HG03060 (cell line): ENCODE measurements around the gene OPN1LW.
"Not testable (repeated sequence)": the region's sequence is repeated elsewhere in the genome, so short reads cannot be mapped to it uniquely, and the experiment has no call there.

Experiments
- ATAC-seq: cut with Tn5 transposase; IDR thresholded peaks from one replicate; pipeline ENCODE4 v1.9.1; 2021; ENCODE audit warnings: low read depth, moderate number of reproducible peaks; ENCODE audit not compliant: unreplicated experiment

OPN1LW gene

GRCh38 chrX:154132366-154132765 is 11.7 kb upstream of the OPN1LW start:
- ATAC-seq = no peak

- ATAC-seq = no peak
These were observed 8.4 kb upstream of the OPN1LW start for GRCh38 chrX:154135458-154136229.

DNA sequence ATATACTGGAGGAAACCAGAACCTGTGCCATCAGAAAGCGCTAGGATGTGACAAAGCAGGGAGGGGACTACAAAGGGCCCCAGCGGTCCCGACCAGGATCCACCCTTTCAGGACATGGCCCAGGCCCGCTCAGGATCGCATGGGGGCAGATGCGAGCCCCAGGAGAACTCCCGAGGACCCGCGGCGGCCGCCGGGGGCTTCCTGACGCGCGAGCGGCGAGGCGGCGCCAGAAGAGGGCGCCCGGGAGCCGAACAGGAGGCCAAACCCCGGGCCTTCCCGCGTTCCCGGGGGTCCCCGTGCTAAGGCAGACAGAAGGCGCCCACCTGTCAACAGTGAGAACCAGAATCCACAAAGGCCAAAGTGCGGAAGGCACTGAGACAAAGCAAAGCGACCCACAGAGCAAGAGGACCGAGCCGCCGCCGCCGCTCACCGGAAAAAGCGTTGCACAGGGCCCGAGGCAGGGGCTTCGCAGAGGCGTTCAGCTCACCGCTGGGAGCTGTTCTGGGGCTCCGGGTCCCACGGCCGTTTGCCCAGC is 7.3 kb upstream of the OPN1LW start:
- ATAC-seq = no peak

- no peak for ATAC-seq
These were observed 5.2 kb upstream of the OPN1LW start for GRCh38 chrX:154138857-154139256.

GRCh38 chrX:154140206-154140605 is 3.8 kb upstream of the OPN1LW start:
- no peak for ATAC-seq

GRCh38 chrX:154140742-154141141 is 3.3 kb upstream of the OPN1LW start:
- ATAC-seq = no peak

DNA sequence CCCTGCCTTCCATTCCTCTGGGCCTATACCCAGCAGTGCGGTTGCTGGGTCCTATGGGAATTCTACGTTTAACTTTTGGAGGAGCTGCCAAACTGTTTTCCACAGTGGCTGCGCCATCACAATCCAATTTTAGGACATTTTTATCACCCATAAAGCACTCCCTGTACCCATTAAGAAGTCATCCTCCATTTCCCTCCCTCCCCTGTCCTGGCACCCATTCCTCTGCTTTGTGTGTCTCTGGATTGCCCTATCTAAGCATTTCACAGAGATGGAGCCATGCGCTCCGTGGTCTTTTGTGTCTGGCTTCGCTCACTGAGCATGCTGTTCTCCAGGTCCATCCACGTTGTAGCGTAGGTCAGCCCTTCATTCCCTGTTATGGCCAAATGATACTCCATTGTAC is 1.7 kb upstream of the OPN1LW start:
- ATAC-seq = no peak

GRCh38 chrX:154142950-154143745 is 895 bp upstream of the OPN1LW start:
- ATAC-seq = no peak

- not testable (repeated sequence) for ATAC-seq
These were observed 7.0 kb downstream of the OPN1LW start for GRCh38 chrX:154151030-154151429.

GRCh38 chrX:154156221-154156620 is 12.2 kb downstream of the OPN1LW start:
- ATAC-seq = not testable (repeated sequence)

- ATAC-seq = not testable (repeated sequence)
These were observed 13.2 kb downstream of the OPN1LW start for GRCh38 chrX:154157207-154157606.

DNA sequence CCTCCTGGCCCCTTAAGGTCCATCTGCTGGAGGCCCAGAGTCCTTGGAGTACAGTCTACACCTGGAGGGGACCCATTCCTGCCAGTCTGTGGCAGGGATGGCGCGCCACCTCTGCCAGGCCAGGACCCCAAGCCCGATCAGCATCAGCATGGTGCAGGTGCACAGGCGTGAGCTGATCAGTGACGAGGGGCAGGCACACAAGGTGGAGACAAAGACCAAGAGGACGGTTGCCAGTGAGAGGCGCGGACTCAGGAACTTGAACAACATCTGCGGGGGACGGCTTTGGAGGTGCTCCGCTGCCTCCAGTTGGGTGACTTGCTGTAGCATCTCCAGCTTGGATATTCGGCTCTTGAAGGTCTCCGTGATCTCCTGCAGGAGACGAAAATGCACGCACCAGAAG is 15.3 kb downstream of the OPN1LW start:
- ATAC-seq = not testable (repeated sequence)

DNA sequence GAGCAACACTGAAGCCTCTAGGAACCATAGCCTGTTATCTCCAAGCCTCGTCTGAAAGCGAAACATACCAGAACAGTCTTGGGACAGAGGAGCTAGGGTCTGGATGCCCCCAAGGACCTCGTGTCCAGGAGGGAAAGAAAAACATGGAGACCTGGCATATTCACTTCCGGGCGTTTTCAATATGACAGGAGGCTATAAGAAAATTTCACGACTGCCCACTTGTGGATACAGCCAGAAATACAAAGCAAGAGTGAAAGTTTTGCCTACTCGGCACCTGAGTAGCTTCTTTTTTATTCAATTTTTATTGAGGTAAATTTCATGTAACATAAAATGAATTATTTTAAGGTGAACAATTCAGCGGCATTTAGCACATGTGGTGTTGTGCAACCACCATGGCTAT is 20.9 kb downstream of the OPN1LW start:
- not testable (repeated sequence) for ATAC-seq

DNA sequence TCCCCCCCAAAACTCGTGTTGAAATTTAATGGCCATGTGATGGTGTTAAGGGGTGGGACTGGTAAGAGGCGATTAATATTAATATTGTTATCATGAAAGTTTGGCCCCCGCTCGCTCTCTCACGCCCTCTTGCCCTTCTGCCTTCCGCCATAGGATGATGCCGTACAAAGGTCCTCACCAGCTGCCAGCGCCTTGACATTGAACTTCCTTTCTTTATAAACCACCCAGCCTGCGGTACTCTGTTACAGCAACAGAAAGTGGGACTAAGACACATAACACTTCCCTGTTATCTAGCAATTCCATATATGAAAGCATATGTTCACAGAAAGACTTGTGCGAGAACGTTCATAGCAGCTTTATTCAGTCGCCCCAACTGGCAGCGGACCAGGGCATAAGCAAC is 24.3 kb downstream of the OPN1LW start:
- ATAC-seq = not testable (repeated sequence)

GRCh38 chrX:154172535-154172943 is 28.5 kb downstream of the OPN1LW start:
- not testable (repeated sequence) for ATAC-seq

DNA sequence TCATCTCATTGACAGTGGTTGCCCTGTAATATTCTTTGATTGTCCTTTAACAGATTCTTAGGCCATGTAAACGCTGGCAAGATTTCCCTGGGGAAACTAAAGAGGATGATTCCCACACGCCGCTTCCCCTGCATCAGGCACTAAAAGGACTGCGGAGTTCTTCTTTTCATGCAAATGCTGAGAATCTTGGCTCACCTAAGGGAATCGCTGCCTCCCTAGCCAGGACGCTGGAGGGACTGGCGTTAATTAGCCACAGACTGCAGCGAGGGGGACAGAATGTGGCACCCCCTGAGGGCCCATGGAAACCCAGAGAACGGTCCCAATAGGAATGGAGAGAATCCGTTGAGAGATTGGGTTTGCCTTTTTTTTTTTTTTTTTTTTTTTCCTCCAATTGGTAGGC is 30.3 kb downstream of the OPN1LW start:
- ATAC-seq = not testable (repeated sequence)

GRCh38 chrX:154182296-154182695 is 38.3 kb downstream of the OPN1LW start, which contains the start of gene OPN1MW:
TSS of gene OPN1MW (plus strand) at chrX:154182596. CDS start at chrX:154182678, 82 bp downstream.
- ATAC-seq = not testable (repeated sequence)

GRCh38 chrX:154183794-154184193 is 39.8 kb downstream of the OPN1LW start:
- ATAC-seq = not testable (repeated sequence)

GRCh38 chrX:154192846-154193245 is 48.8 kb downstream of the OPN1LW start:
- ATAC-seq = not testable (repeated sequence)

DNA sequence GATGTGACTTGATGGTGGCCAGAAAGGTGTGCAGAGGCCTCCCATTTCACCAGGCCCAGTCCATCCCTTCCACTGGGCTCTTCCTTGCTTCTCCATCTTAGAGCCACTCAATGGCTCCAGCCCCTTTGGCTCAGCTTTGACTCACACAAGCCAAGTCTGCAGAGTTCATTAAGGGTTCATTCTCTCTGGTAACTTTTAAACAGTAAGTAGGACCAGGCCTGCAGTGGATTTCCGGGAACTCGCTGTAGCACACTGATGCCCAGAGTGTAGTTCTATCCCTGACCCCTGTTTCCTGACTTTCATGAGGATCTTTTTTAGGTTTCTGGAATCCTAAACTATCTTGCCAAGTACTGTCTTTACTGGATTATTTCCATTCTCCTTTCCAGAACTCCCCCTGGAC is 50.3 kb downstream of the OPN1LW start:
- not testable (repeated sequence) for ATAC-seq

DNA sequence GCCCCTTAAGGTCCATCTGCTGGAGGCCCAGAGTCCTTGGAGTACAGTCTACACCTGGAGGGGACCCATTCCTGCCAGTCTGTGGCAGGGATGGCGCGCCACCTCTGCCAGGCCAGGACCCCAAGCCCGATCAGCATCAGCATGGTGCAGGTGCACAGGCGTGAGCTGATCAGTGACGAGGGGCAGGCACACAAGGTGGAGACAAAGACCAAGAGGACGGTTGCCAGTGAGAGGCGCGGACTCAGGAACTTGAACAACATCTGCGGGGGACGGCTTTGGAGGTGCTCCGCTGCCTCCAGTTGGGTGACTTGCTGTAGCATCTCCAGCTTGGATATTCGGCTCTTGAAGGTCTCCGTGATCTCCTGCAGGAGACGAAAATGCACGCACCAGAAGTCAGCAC is 52.4 kb downstream of the OPN1LW start:
- not testable (repeated sequence) for ATAC-seq
